K562 (cell line): ENCODE results near the gene COCH. TPM values are rescaled to one million over a fixed set of nuclear protein-coding genes. Genes with fewer than 3 reads are reported as not detected.

Source experiments
- ATAC-seq: fragments of 200-7000 bp; cut with Tn5 transposase; 3 replicates; pipeline ENCODE4 v1.9.1; 2020; ENCODE audit warnings: moderate library complexity
- BruUV-seq: library from RNA; stranded (reverse); fragments of 400-500 nt; replicated peaks from 2 replicates; lab custom pipeline; 2021; lab: Mats Ljungman, UMichigan
- CTCF ChIA-PET: fragments of 300-600 bp; formaldehyde crosslinking; extraction: SDS; loops from one replicate; lab custom pipeline; 2021; ENCODE audit warnings: low intra/inter-chr PET ratio; lab: Yijun Ruan, JAX
- POLR2A ChIA-PET: fragments of 300-600, 350-650 bp; sonication (Branson Sonifier 250); formaldehyde crosslinking; extraction: SDS; loops from one replicate; lab custom pipeline; 2021; ENCODE audit warnings: antibody characterized with exemption, inconsistent platforms; lab: Yijun Ruan, JAX
- DNase-seq, 4 experiments: peaks; one replicate each; pipeline versions ENCODE4 v3.0.0 to v3.0.0-alpha.2; 2011 to 2018; ENCODE audit warnings: low spot score in 3 of 4, mixed read lengths in 3 of 4; ENCODE audit errors: extremely low read depth in 1 of 4
- FAIRE-seq: peaks from 2 replicates; lab custom pipeline; 2011; peaks lifted over from hg19 to GRCh38; lab: Jason Lieb, UNC
- H2AFZ ChIP-seq: 2 replicates; pipeline ENCODE4 v1.6.0; 2011; ENCODE audit warnings: low read depth, low read length, control low read depth, inconsistent platforms
- H3K27ac ChIP-seq: fragments of 200-600 bp; 3 replicates; pipeline ENCODE4 v1.8.0; 2011; ENCODE audit warnings: low read depth, mild to moderate bottlenecking, control low read depth, inconsistent platforms, low read length, moderate library complexity, mixed read lengths; ENCODE audit errors: extremely low read depth
- H3K27me3 ChIP-seq, 2 experiments: fragments of 300-600 bp in 1 of 2; 2 replicates in 1 of 2; 3 replicates in 1 of 2; pipeline versions ENCODE4 v1.6.0 to v1.8.0; 2011; ENCODE audit warnings: inconsistent platforms in 2 of 2, low read length in 2 of 2, mild to moderate bottlenecking in 1 of 2, mixed read lengths in 1 of 2, moderate library complexity in 1 of 2; ENCODE audit not compliant: control insufficient read depth in 2 of 2, insufficient read depth in 2 of 2
- H3K36me3 ChIP-seq: fragments of 300-600 bp; 3 replicates; pipeline ENCODE4 v1.8.0; 2011; ENCODE audit warnings: mild to moderate bottlenecking, low read length, inconsistent platforms; ENCODE audit not compliant: control insufficient read depth, insufficient read depth
- H3K4me1 ChIP-seq, 2 experiments: fragments of 200-600 bp in 1 of 2; replicated peaks in 1 of 2; 2 replicates in 1 of 2; 3 replicates in 1 of 2; pipeline versions ENCODE4 v1.5.1 to v1.8.0; 2011; ENCODE audit warnings: inconsistent platforms in 2 of 2, low read length in 2 of 2, mild to moderate bottlenecking in 1 of 2, mixed read lengths in 1 of 2, moderate library complexity in 1 of 2; ENCODE audit not compliant: control insufficient read depth in 2 of 2, insufficient read depth in 2 of 2
- H3K4me2 ChIP-seq: 2 replicates; pipeline ENCODE4 v1.6.1; 2011; ENCODE audit warnings: low read length, control low read depth, inconsistent platforms, mixed read lengths; ENCODE audit not compliant: insufficient read depth
- H3K4me3 ChIP-seq: fragments of 200-600 bp; sonication (generic), shearing (Covaris generic); 2 replicates; pipeline ENCODE4 v1.5.1; 2016; ENCODE audit warnings: control low read depth, inconsistent platforms
- H3K79me2 ChIP-seq: fragments of 200-600 bp; 3 replicates; pipeline ENCODE4 v1.8.0; 2011; ENCODE audit warnings: low read length, inconsistent platforms; ENCODE audit not compliant: control insufficient read depth, insufficient read depth
- H3K9ac ChIP-seq, 2 experiments: 2 replicates each; pipeline versions ENCODE4 v1.6.0 to v1.6.1; 2011; ENCODE audit warnings: low read depth in 2 of 2, low read length in 2 of 2, control low read depth in 1 of 2, inconsistent platforms in 1 of 2, mild to moderate bottlenecking in 1 of 2, mixed read lengths in 1 of 2; ENCODE audit not compliant: insufficient read depth in 1 of 2
- H3K9me1 ChIP-seq: one replicate; pipeline ENCODE4 v1.6.0; 2011; ENCODE audit warnings: inconsistent platforms, mild to moderate bottlenecking, low read length, moderate library complexity; ENCODE audit not compliant: control insufficient read depth, insufficient read depth
- H3K9me3 ChIP-seq: replicated peaks from 2 replicates; pipeline ENCODE4 v1.5.1; 2011; ENCODE audit warnings: low read depth, low read length, inconsistent platforms; ENCODE audit not compliant: control insufficient read depth, insufficient read depth
- H4K20me1 ChIP-seq: replicated peaks from 2 replicates; pipeline ENCODE4 v1.6.1; 2011; ENCODE audit warnings: low read length, inconsistent platforms, mixed read lengths; ENCODE audit not compliant: control insufficient read depth, insufficient read depth
- IRF2 ChIP-seq: sonication (generic); formaldehyde crosslinking; IDR thresholded peaks from 2 replicates; pipeline ENCODE4 v1.8.1; 2022; ENCODE audit warnings: mild to moderate bottlenecking, missing genetic modification reagents
- NR2F6 ChIP-seq: fragments of 450-650 bp; formaldehyde crosslinking; IDR thresholded peaks from 2 replicates; pipeline ENCODE4 v1.4.0; 2020; ENCODE audit warnings: mild to moderate bottlenecking
- PHF21A ChIP-seq: fragments of 450-650 bp; IDR thresholded peaks from 2 replicates; pipeline ENCODE4 v1.6.1; 2017; ENCODE audit warnings: low read depth, borderline replicate concordance
- PKNOX1 ChIP-seq: fragments of 450-650 bp; IDR thresholded peaks from 2 replicates; pipeline ENCODE4 v1.6.1; 2016
- PYGO2 ChIP-seq: fragments of 450-650 bp; IDR thresholded peaks from 2 replicates; pipeline ENCODE4 v1.6.1; 2016; ENCODE audit warnings: mild to moderate bottlenecking, missing genetic modification characterization, moderate library complexity, missing compliant biosample characterization
- RAD21 ChIP-seq, 2 experiments: fragments of 250-450 bp in 1 of 2; fragments of 450-650 bp in 1 of 2; sonication (Bioruptor Pico) in 1 of 2; formaldehyde crosslinking in 1 of 2; IDR thresholded peaks in 1 of 2; conservative IDR thresholded peaks in 1 of 2; 2 replicates each; pipeline versions ENCODE4 v1.4.0 to v1.8.0; 2020 to 2022; ENCODE audit warnings: mild to moderate bottlenecking in 2 of 2, moderate library complexity in 1 of 2
- RREB1 ChIP-seq: fragments of 250-450 bp; sonication (Bioruptor Pico); IDR thresholded peaks from 2 replicates; pipeline ENCODE4 v1.4.0; 2020
- RUNX1 ChIP-seq: sonication (generic); IDR thresholded peaks from 2 replicates; pipeline ENCODE4 v1.6.1; 2016; ENCODE audit warnings: antibody characterized with exemption, low read depth
- SMARCA4 ChIP-seq: fragments of 450-650 bp; IDR thresholded peaks from 2 replicates; pipeline ENCODE4 v1.6.1; 2016
- SNRNP70 ChIP-seq: fragments of 200-400 bp; formaldehyde crosslinking; optimal IDR thresholded peaks from 2 replicates; pipeline ENCODE3; 2017; ENCODE audit warnings: low read depth, low read length
- SP2 ChIP-seq: IDR thresholded peaks from 2 replicates; pipeline ENCODE4 v1.6.1; 2011; ENCODE audit warnings: mild to moderate bottlenecking, low read depth, low read length, moderate library complexity; ENCODE audit not compliant: poor library complexity, severe bottlenecking; ENCODE audit errors: extremely low read depth
- TSC22D4 ChIP-seq: fragments of 450-650 bp; IDR thresholded peaks from 2 replicates; pipeline ENCODE4 v1.6.1; 2016; ENCODE audit warnings: missing genetic modification characterization, missing biosample characterization, control low read depth
- ZC3H4 ChIP-seq: sonication (generic); formaldehyde crosslinking; IDR thresholded peaks from 2 replicates; pipeline ENCODE4 v1.9.0; 2021; ENCODE audit warnings: missing genetic modification reagents, borderline replicate concordance
- ZNF197 ChIP-seq: fragments of 200-800 bp; sonication (Bioruptor generic); IDR thresholded peaks from 2 replicates; pipeline ENCODE4 v1.6.1; 2016; ENCODE audit warnings: low read depth, missing genetic modification characterization, missing compliant biosample characterization
- ZNF75A ChIP-seq: fragments of 450-650 bp; formaldehyde crosslinking; IDR thresholded peaks from 2 replicates; pipeline ENCODE4 v1.4.0; 2020; ENCODE audit warnings: mild to moderate bottlenecking
- ZNF77 ChIP-seq: fragments of 250-450 bp; sonication (Bioruptor Pico); IDR thresholded peaks from 2 replicates; pipeline ENCODE4 v1.5.0; 2020
- WGBS: fragments of 100-300 bp; shearing (Covaris generic); methylation state at CpG from one replicate; pipeline ENCODE4 v1.1.6; 2016; ENCODE audit warnings: low coverage, mixed read lengths; ENCODE audit not compliant: insufficient coverage; ENCODE audit errors: missing lambda C conversion rate; 5-methylcytosine and 5-hydroxymethylcytosine counted together
- in situ Hi-C: fragments of 300-500 bp; cut with MboI; formaldehyde crosslinking; loops from 4 replicates; pipeline ENCODE4 v1.15.0; 2018; ENCODE audit warnings: inconsistent platforms, mixed read lengths
- intact Hi-C: fragments of 100-400 bp; cut with micrococcal nuclease; formaldehyde crosslinking; loops from 2 replicates; pipeline ENCODE4 v1.14.2; 2022
- polyA plus RNA-seq, 8 experiments: library from polyadenylated mRNA; depleted of rRNA in 4 of 8; stranded (reverse) in 5 of 8; unstranded in 3 of 8; fragments of >200 nt; fragmentation: Nextera tagmentation in 2 of 8; fragmentation: Illumina TruSeq in 1 of 8; extraction: Ambion mirVana in 2 of 8; extraction: Trizol in 1 of 8; gene quantifications; 2 replicates each; pipeline versions ENCODE4 v1.2.1 to v1.2.3, GENCODE V29; 2011 to 2014; ENCODE audit warnings: inconsistent platforms in 1 of 8, missing spikeins in 1 of 8
- total RNA-seq, 7 experiments: library from RNA; depleted of rRNA in 6 of 7; stranded (reverse); fragments of >200 nt in 6 of 7; fragmentation: Illumina TruSeq in 2 of 7; extraction: Trizol in 2 of 7; gene quantifications; 2 replicates each; pipeline versions ENCODE4 v1.2.1 to v1.2.3, GENCODE V29; 2011 to 2021; ENCODE audit warnings: low replicate concordance in 1 of 7

Gene COCH
- total and polyA plus RNA-seq, 9 of the 15 experiments (the other 6 are each of a cell fraction or from before 2014, with no cell fraction given) = 27.0 to 141 (median 69.3) TPM

- FAIRE-seq (peak; percentile 46), ATAC-seq (peak; percentile 19; the same call in 2 of the 3 replicates), DNase-seq (peak in 1 of 4 experiments; percentile 42)
- H3K27me3 ChIP-seq = no peaks in the 10 kb centered on the region
- ChIA-PET POLR2A (no interaction called here), CTCF (interaction anchor here (0.6 to 2.4 kb wide), 2 partner anchors 226 to 250 kb away, joined by 5 to 10 read pairs; no protein-coding TSS in a partner anchor)
- H3K36me3 ChIP-seq = peaks cover 77% of the 10 kb centered on the region
- no peak overlapping the region for H3K4me3 ChIP-seq
- BruUV-seq = no TSS peak
- no peaks in the 10 kb centered on the region for H3K9me1 ChIP-seq
- no peaks in the 10 kb centered on the region for H3K9me3 ChIP-seq
- H3K4me2 ChIP-seq = no peak overlapping the region; the same call in 1 of the 2 replicates
- peaks cover 3% of the 10 kb centered on the region; the same call in 1 of the 3 replicates for H3K79me2 ChIP-seq
- H2AFZ ChIP-seq = no peak overlapping the region
- in situ Hi-C loops = no loop called here
- intact Hi-C loops = loop anchor here (2.0 to 5.0 kb wide), 3 partner anchors 175 to 345 kb away; no protein-coding TSS in a partner anchor
- 33% methylated on average over 1 of the region's 1 CpG for WGBS
- H4K20me1 ChIP-seq = no peaks in the 10 kb centered on the region
- peaks cover 0 to 6% of the 10 kb centered on the region in 2 experiments; a peak in 2 of 5 replicates for H3K4me1 ChIP-seq
- no peak overlapping the region for H3K27ac ChIP-seq
- no peak overlapping the region for H3K9ac ChIP-seq
- TF ChIP-seq ZNF197 (CRISPR knock-in tag) = no peak
- TF ChIP-seq IRF2 (CRISPR knock-in tag) = no peak
- no peak for TF ChIP-seq SP2
- TF ChIP-seq SNRNP70 = no peak
- TF ChIP-seq ZC3H4 (CRISPR knock-in tag) = no peak
- no peak for TF ChIP-seq RUNX1
- no peak for TF ChIP-seq NR2F6
- TF ChIP-seq PHF21A = no peak
- no peak for TF ChIP-seq ZNF75A (CRISPR knock-in tag)
- no peak for TF ChIP-seq ZNF77
- TF ChIP-seq PYGO2 (tag) = no peak
- no peak for TF ChIP-seq TSC22D4 (tag)
- TF ChIP-seq RREB1 (CRISPR knock-in tag) = no peak
- no peak for TF ChIP-seq RAD21 (CRISPR knock-in tag; conservative IDR thresholded peaks at IDR 0.05 in 1 of 2, IDR thresholded peaks at IDR 0.05 in 1 of 2)
- peak; percentile 38; the same call in 1 of the 2 replicates for TF ChIP-seq SMARCA4
- TF ChIP-seq PKNOX1 = peak; percentile 72; the same call in 1 of the 2 replicates
Observed at GRCh38 chr14:30907659-30908057, 33.3 kb downstream of the COCH start.
